BLaER1 treated with 17β-estradiol and CSF1 and Interleukin-3, amounts not matched to agents 10 nM and 100 nM (cell line): ENCODE data around the gene LCE1C.

Experiments
- H3K27ac ChIP-seq, 11 experiments: shearing (Covaris generic); formaldehyde crosslinking; 2 replicates each; pipeline ENCODE4 v1.8.1; 2022
- H3K27me3 ChIP-seq, 11 experiments: shearing (Covaris generic); formaldehyde crosslinking; 2 replicates each; pipeline ENCODE4 v1.8.1; 2022
- H3K36me3 ChIP-seq, 11 experiments: shearing (Covaris generic); formaldehyde crosslinking; 2 replicates each; pipeline ENCODE4 v1.8.1; 2022
- H3K4me1 ChIP-seq, 10 experiments: shearing (Covaris generic); formaldehyde crosslinking; 2 replicates each; pipeline ENCODE4 v1.8.1; 2022
- H3K4me2 ChIP-seq, 11 experiments: shearing (Covaris generic); formaldehyde crosslinking; 2 replicates each; pipeline ENCODE4 v1.8.1; 2022
- H3K4me3 ChIP-seq, 10 experiments: shearing (Covaris generic); formaldehyde crosslinking; 2 replicates each; pipeline ENCODE4 v1.8.1; 2022
- H3K9ac ChIP-seq, 11 experiments: shearing (Covaris generic); formaldehyde crosslinking; 2 replicates each; pipeline ENCODE4 v1.8.1; 2022
- H3K9me3 ChIP-seq, 11 experiments: shearing (Covaris generic); formaldehyde crosslinking; replicated peaks in 1 of 11; 2 replicates each; pipeline ENCODE4 v1.8.1; 2022
- H4K20me1 ChIP-seq, 11 experiments: shearing (Covaris generic); formaldehyde crosslinking; 2 replicates each; pipeline ENCODE4 v1.8.1; 2022
- Cebpa-rat ChIP-seq, 11 experiments: shearing (Covaris generic); IDR thresholded peaks; 2 replicates each; pipeline ENCODE4 v1.8.1; 2022

LCE1C gene

DNA sequence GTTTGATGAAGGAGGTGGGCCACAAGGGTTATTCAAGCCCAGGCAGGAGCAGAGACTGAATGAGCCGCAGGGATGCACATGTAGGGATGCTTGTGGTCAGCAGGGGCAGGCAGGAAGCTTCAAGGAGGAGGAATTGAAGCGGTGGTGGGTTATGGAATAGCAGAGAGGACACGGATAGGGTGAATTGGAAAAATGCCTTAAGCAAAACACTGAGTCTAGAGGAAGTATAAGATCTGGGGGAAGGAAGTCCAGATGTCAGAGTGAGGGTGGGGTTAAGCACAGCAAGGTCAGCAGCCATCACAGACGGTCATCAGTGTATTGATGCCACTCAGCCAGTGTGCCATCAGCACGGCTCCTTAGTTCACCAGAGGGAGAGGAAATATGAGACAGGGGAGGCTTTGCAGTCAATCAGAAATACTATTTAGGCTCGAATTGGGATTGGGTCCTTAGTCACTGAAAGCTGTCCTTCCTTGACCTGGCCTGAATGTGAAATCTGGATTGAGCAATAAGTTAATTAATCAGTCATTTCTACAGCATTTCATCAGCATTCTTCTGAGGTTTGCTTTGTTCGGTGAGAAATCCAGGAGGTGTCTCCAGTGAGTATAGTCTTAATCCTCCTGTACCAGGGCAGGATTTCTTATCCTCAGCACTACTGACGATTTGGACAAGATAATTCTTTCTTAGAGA is 37.5 kb downstream of the LCE1C start:
- no peaks in the 10 kb centered on the region for H3K27me3 ChIP-seq
- no peak overlapping the region for H3K4me3 ChIP-seq
- H3K4me1 ChIP-seq, result peaks cover 0 to 8% (median 0%) of the 10 kb centered on the region in 10 experiments; a peak in 2 of 20 replicates
- TF ChIP-seq Cebpa-rat (IDR thresholded peaks at IDR 0.05), result no peak
- no peaks in the 10 kb centered on the region for H4K20me1 ChIP-seq
- peak overlapping the region in 1 of 11 experiments; percentile 41; a peak in 1 of 22 replicates for H3K4me2 ChIP-seq
- no peaks in the 10 kb centered on the region for H3K36me3 ChIP-seq
- peaks cover 0 to 17% (median 5%) of the 10 kb centered on the region in 11 experiments; a peak in 10 of 22 replicates for H3K9me3 ChIP-seq
- no peak overlapping the region for H3K27ac ChIP-seq
- H3K9ac ChIP-seq, result no peak overlapping the region

- no peak overlapping the region for H3K4me2 ChIP-seq
- H3K27ac ChIP-seq, result no peak overlapping the region
- H3K4me3 ChIP-seq, result no peak overlapping the region
- H3K27me3 ChIP-seq, result no peaks in the 10 kb centered on the region
- no peak overlapping the region for H3K9ac ChIP-seq
- no peaks in the 10 kb centered on the region for H3K36me3 ChIP-seq
- no peak for TF ChIP-seq Cebpa-rat (IDR thresholded peaks at IDR 0.05)
- no peaks in the 10 kb centered on the region for H3K9me3 ChIP-seq
- H3K4me1 ChIP-seq, result no peaks in the 10 kb centered on the region
- no peaks in the 10 kb centered on the region for H4K20me1 ChIP-seq
Observed at GRCh38 chr1:152761609-152762213, 44.7 kb downstream of the LCE1C start.

DNA sequence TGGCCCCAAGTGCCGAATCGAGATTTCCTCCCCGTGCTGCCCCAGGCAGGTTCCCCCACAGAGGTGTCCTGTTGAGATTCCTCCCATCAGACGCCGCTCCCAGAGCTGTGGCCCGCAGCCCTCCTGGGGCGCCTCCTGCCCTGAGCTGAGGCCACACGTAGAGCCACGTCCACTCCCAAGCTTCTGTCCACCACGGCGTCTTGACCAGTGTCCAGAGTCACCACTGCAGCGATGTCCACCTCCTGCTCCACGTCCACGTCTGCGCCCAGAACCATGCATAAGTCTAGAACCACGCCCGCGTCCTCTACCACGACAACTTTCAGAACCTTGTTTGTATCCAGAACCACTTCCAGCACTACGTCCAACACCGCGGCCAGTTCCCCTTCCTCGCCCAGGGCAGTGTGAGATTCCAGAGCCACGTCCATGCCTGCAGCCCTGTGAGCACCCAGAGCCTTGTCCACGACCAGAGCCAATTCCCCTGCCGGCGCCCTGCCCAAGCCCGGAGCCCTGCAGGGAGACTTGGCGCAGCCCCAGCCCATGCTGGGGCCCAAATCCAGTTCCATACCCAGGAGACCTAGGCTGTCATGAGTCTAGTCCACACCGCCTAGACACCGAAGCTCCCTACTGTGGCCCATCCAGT is 45.8 kb downstream of the LCE1C start:
- Histone ChIP-seq H3K4me3 (no peak overlapping the region), H3K27me3 (no peaks in the 10 kb centered on the region), H3K27ac (no peak overlapping the region), H3K4me1 (no peaks in the 10 kb centered on the region), H3K4me2 (no peak overlapping the region), H3K9me3 (no peaks in the 10 kb centered on the region), H3K36me3 (no peaks in the 10 kb centered on the region), H3K9ac (no peak overlapping the region), H4K20me1 (no peaks in the 10 kb centered on the region)
- TF ChIP-seq Cebpa-rat (IDR thresholded peaks at IDR 0.05), result no peak

DNA sequence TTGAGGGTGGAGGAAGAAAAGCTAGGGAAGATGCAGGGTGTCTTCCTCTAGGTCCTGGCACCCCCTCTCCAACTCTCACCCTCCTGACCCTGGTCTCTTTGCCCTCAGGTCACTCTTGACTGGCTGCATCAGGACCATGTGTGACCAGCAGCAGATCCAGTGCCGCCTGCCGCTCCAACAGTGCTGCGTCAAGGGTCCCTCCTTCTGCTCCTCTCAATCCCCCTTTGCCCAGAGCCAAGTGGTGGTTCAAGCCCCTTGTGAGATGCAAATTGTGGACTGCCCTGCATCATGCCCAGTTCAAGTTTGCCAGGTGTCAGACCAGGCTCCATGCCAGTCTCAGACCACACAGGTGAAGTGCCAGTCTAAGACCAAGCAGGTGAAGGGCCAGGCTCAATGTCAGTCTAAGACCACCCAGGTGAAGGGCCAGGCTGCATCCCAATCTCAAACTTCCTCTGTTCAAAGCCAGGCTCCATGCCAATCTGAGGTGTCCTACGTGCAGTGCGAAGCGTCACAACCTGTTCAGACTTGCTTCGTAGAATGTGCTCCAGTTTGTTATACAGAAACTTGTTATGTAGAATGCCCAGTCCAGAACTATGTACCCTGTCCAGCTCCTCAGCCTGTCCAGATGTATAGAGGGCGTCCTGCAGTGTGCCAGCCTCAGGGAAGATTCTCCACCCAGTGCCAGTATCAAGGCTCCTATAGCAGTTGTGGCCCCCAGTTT is 46.8 kb downstream of the LCE1C start:
- Histone ChIP-seq H3K4me3 (no peak overlapping the region), H3K9me3 (no peaks in the 10 kb centered on the region), H3K36me3 (no peaks in the 10 kb centered on the region), H3K9ac (no peak overlapping the region), H3K27ac (no peak overlapping the region), H3K27me3 (0 out of 22 replicates have a peak, but pooled peaks cover 0 to 1% (median 0%) of the 10 kb centered on the region in 11 experiments), H4K20me1 (no peaks in the 10 kb centered on the region), H3K4me2 (no peak overlapping the region), H3K4me1 (no peaks in the 10 kb centered on the region)
- TF ChIP-seq Cebpa-rat (IDR thresholded peaks at IDR 0.05), result no peak

GRCh38 chr1:152758636-152759035 is 47.8 kb downstream of the LCE1C start:
- Histone ChIP-seq H3K27me3 (0 out of 22 replicates have a peak, but pooled peaks cover 0 to 3% (median 0%) of the 10 kb centered on the region in 11 experiments), H3K27ac (no peak overlapping the region), H4K20me1 (no peaks in the 10 kb centered on the region), H3K4me2 (no peak overlapping the region), H3K4me1 (no peaks in the 10 kb centered on the region), H3K4me3 (no peak overlapping the region), H3K36me3 (no peaks in the 10 kb centered on the region), H3K9me3 (no peaks in the 10 kb centered on the region), H3K9ac (no peak overlapping the region)
- no peak for TF ChIP-seq Cebpa-rat (IDR thresholded peaks at IDR 0.05)

- Histone ChIP-seq H3K9ac (no peak within 1 kb of the TSS), H3K27me3 (0 out of 22 replicates have a peak, but pooled peaks cover 0 to 3% (median 0%) of the 10 kb centered on the region in 11 experiments), H3K36me3 (no peaks in the 10 kb centered on the region), H3K4me3 (no peak within 1 kb of the TSS), H3K9me3 (no peaks in the 10 kb centered on the region), H3K4me1 (0 out of 20 replicates have a peak, but pooled peaks cover 0 to under 1% (median 0%) of the 10 kb centered on the region in 10 experiments), H3K27ac (no peak within 1 kb of the TSS), H3K4me2 (no peak within 1 kb of the TSS), H4K20me1 (no peaks in the 10 kb centered on the region)
- TF ChIP-seq Cebpa-rat (IDR thresholded peaks at IDR 0.05), result no peak
Observed at GRCh38 chr1:152757747-152758146, 48.7 kb downstream of the LCE1C start, which contains the start of gene KPRP. Gene KPRP (plus strand): TSS chr1:152758025. CDS start chr1:152759589, 1,564 bp downstream.

DNA sequence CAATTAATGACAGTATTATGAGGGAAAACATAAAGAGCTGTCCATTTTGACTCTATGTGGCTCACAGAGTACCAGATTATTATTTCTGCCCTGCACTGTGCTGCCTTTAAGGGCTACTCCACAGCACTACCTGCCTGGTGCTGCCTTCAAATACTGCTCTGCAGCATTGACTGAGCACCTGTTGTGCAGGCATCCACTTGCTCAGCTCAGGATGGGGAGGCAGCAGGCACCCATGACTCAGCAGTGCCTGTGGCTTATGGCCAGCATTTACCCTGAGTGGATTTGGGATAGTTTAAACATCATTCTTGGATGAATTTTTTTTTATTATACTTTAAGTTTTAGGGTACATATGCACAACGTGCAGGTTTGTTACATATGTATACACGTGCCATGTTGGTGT is 49.6 kb downstream of the LCE1C start:
- Histone ChIP-seq H3K9ac (no peak overlapping the region), H3K4me2 (no peak overlapping the region), H3K27me3 (0 out of 22 replicates have a peak, but pooled peaks cover 0 to 3% (median 0%) of the 10 kb centered on the region in 11 experiments), H3K4me3 (no peak overlapping the region), H3K9me3 (no peaks in the 10 kb centered on the region), H3K27ac (no peak overlapping the region), H3K4me1 (peaks cover 0 to 7% (median 0%) of the 10 kb centered on the region in 10 experiments; a peak in 6 of 20 replicates), H3K36me3 (no peaks in the 10 kb centered on the region), H4K20me1 (no peaks in the 10 kb centered on the region)
- TF ChIP-seq Cebpa-rat (IDR thresholded peaks at IDR 0.05), result no peak
